Liver (tissue), 10 donors: ENCODE measurements around the gene SUMF2. TPM values are rescaled to one million over a fixed set of nuclear protein-coding genes. Genes with fewer than 3 reads are reported as not detected.

ENCODE experiments used
- DNase-seq: peaks from one replicate; pipeline ENCODE4 v3.0.0-alpha.2; 2017; ENCODE audit warnings: low spot score
- H3K27ac ChIP-seq, 2 donors: one replicate each; pipeline ENCODE4 v1.7.0; 2013; ENCODE audit warnings: inconsistent platforms in 2 of 2, low read length in 2 of 2, control low read depth in 1 of 2, low read depth in 1 of 2, mild to moderate bottlenecking in 1 of 2
- H3K27me3 ChIP-seq, 4 donors: one replicate each; pipeline versions ENCODE4 v1.6.1 to v1.7.0; 2013; ENCODE audit warnings: low read length in 3 of 4, inconsistent platforms in 1 of 4, mild to moderate bottlenecking in 1 of 4, moderate library complexity in 1 of 4; ENCODE audit not compliant: control insufficient read depth in 4 of 4, insufficient read depth in 4 of 4
- H3K36me3 ChIP-seq, 4 donors: one replicate each; pipeline versions ENCODE4 v1.6.1 to v1.7.0; 2013; ENCODE audit warnings: low read length in 3 of 4, mild to moderate bottlenecking in 3 of 4, low read depth in 1 of 4, moderate library complexity in 1 of 4; ENCODE audit not compliant: control insufficient read depth in 4 of 4, insufficient read depth in 3 of 4
- H3K4me1 ChIP-seq, 4 donors: one replicate each; pipeline versions ENCODE4 v1.6.1 to v1.7.0; 2013; ENCODE audit warnings: low read length in 3 of 4, mild to moderate bottlenecking in 3 of 4, moderate library complexity in 1 of 4; ENCODE audit not compliant: control insufficient read depth in 4 of 4, insufficient read depth in 4 of 4
- H3K4me3 ChIP-seq, 3 donors: one replicate each; pipeline versions ENCODE4 v1.6.1 to v1.7.0; 2013; ENCODE audit warnings: low read length in 3 of 3, control low read depth in 1 of 3, low read depth in 1 of 3, mild to moderate bottlenecking in 1 of 3
- H3K9ac ChIP-seq, 2 donors: one replicate each; pipeline ENCODE4 v1.7.0; 2013; ENCODE audit warnings: low read length in 2 of 2, mild to moderate bottlenecking in 2 of 2, moderate library complexity in 2 of 2, control low read depth in 1 of 2, low read depth in 1 of 2
- H3K9me3 ChIP-seq, 4 donors: one replicate each; pipeline versions ENCODE4 v1.6.1 to v1.7.0; 2013; ENCODE audit warnings: low read length in 3 of 4; ENCODE audit not compliant: control insufficient read depth in 4 of 4
- EGR1 ChIP-seq, 2 donors: IDR thresholded peaks; 2 replicates each; pipeline ENCODE4 v1.6.1; 2016 to 2018; ENCODE audit warnings: antibody characterized with exemption in 2 of 2, low read depth in 2 of 2
- FOXA2 ChIP-seq: IDR thresholded peaks from 2 replicates; pipeline ENCODE4 v1.6.1; 2016; ENCODE audit warnings: antibody characterized with exemption
- GABPA ChIP-seq, 2 donors: IDR thresholded peaks in 1 of 2; conservative IDR thresholded peaks in 1 of 2; 2 replicates each; pipeline ENCODE4 v1.6.1; 2016; ENCODE audit warnings: antibody characterized with exemption in 2 of 2, mild to moderate bottlenecking in 1 of 2, moderate library complexity in 1 of 2
- HNF4G ChIP-seq: IDR thresholded peaks from 2 replicates; pipeline ENCODE4 v1.6.1; 2016; ENCODE audit warnings: antibody characterized with exemption
- RXRA ChIP-seq, 2 donors: IDR thresholded peaks; 2 replicates each; pipeline ENCODE4 v1.6.1; 2017 to 2018; ENCODE audit warnings: antibody characterized with exemption in 2 of 2, mild to moderate bottlenecking in 1 of 2
- TAF1 ChIP-seq: conservative IDR thresholded peaks from 2 replicates; pipeline ENCODE4 v1.6.1; 2016; ENCODE audit warnings: antibody characterized with exemption, mild to moderate bottlenecking
- YY1 ChIP-seq: IDR thresholded peaks from 2 replicates; pipeline ENCODE4 v1.6.1; 2016; ENCODE audit warnings: antibody characterized with exemption, mild to moderate bottlenecking
- WGBS: extraction: QIAGEN DNeasy Blood & Tissue Kit; methylation state at CpG from one replicate; pipeline ENCODE4 v1.1.7; 2013; 5-methylcytosine and 5-hydroxymethylcytosine counted together
- polyA plus RNA-seq, 2 donors: library from polyadenylated mRNA; stranded (reverse) in 1 of 2; unstranded in 1 of 2; fragments of 200-250 nt in 1 of 2; fragments of >200 nt in 1 of 2; fragmentation: Nextera tagmentation in 1 of 2; extraction: Ambion mirVana in 1 of 2; gene quantifications; one replicate each; pipeline versions ENCODE4 v1.2.1 to v1.2.3, GENCODE V29; 2013 to 2015
- small RNA-seq: library from RNA; depleted of rRNA; stranded (forward); fragments of <200 nt; gene quantifications from one replicate; pipeline ENCODE3, GENCODE V24; 2014
- total RNA-seq, 2 donors: library from RNA; depleted of rRNA; stranded (reverse); fragments of >200 nt; gene quantifications; one replicate each; pipeline ENCODE4 v1.2.3, GENCODE V29; 2014
- TF ChIP-seq, protein P1 (sequence below): IDR thresholded peaks from 2 replicates; pipeline ENCODE4 v1.6.1; 2016; ENCODE audit warnings: antibody characterized with exemption, mild to moderate bottlenecking
- TF ChIP-seq, protein P2 (sequence below): IDR thresholded peaks from 2 replicates; pipeline ENCODE4 v1.6.1; 2016; ENCODE audit warnings: antibody characterized with exemption
- donor health status: healthy.
- donor health status: healthy.
- donor health status: healthy.
- donor health status: healthy.
- donor health status: healthy.

The SUMF2 gene
- total and polyA plus RNA-seq, 4 donors: 67.1 to 104 (median 74.8) TPM

DNA sequence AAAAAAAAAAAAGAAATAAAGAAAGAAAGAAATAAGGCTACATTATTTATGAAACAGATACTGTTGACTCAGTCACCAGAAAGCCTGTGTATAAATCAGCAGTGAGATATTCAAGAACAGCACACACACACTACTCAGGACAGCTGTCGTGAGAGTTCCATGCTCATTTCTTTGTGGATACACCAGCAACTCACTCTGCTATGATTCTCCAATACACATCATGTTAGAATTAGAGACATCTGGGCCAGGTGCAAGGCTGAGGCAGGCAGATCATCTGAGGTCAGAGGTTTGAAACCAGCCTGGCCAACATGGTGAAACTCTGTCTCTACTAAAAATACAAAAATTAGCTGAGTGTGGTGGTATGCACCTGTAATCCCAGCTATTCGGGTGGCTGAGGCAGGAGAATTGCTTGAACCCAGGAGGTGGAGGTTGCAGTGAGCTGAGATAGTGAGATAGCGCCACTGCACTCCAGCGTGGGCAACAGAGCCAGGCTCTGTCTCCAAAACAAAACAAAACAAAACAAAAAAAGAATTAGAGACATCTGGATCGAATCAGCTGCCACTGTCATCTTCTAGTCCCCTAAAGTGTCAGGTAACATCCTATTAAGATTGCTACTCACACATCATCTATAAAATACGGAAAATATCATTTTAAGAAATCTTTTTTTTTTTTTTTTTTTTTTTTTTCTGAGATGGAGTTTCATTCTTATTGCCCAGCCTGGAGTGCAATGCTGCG, 63.3 kb downstream of the SUMF2 start:
- no peaks in the 10 kb centered on the region for H3K27me3 ChIP-seq
- no peak for DNase-seq
- no peaks in the 10 kb centered on the region for H3K36me3 ChIP-seq
- H3K9ac ChIP-seq: no peak overlapping the region
- H3K4me1 ChIP-seq: peaks cover 0 to 6% (median under 1%) of the 10 kb centered on the region in 4 donors
- H3K9me3 ChIP-seq: no peaks in the 10 kb centered on the region
- H3K4me3 ChIP-seq: no peak overlapping the region
- no peak overlapping the region for H3K27ac ChIP-seq
- 84% methylated on average over 7 of the region's 7 CpGs for WGBS
- TF ChIP-seq YY1: no peak
- TF ChIP-seq RXRA (IDR thresholded peaks at IDR 0.05): no peak
- TF ChIP-seq EGR1 (IDR thresholded peaks at IDR 0.05; ENCODE audit: low read depth in 2 of 2): no peak
- no peak for TF ChIP-seq HNF4G
- TF ChIP-seq FOXA2: no peak
- TF ChIP-seq, protein P1, sequence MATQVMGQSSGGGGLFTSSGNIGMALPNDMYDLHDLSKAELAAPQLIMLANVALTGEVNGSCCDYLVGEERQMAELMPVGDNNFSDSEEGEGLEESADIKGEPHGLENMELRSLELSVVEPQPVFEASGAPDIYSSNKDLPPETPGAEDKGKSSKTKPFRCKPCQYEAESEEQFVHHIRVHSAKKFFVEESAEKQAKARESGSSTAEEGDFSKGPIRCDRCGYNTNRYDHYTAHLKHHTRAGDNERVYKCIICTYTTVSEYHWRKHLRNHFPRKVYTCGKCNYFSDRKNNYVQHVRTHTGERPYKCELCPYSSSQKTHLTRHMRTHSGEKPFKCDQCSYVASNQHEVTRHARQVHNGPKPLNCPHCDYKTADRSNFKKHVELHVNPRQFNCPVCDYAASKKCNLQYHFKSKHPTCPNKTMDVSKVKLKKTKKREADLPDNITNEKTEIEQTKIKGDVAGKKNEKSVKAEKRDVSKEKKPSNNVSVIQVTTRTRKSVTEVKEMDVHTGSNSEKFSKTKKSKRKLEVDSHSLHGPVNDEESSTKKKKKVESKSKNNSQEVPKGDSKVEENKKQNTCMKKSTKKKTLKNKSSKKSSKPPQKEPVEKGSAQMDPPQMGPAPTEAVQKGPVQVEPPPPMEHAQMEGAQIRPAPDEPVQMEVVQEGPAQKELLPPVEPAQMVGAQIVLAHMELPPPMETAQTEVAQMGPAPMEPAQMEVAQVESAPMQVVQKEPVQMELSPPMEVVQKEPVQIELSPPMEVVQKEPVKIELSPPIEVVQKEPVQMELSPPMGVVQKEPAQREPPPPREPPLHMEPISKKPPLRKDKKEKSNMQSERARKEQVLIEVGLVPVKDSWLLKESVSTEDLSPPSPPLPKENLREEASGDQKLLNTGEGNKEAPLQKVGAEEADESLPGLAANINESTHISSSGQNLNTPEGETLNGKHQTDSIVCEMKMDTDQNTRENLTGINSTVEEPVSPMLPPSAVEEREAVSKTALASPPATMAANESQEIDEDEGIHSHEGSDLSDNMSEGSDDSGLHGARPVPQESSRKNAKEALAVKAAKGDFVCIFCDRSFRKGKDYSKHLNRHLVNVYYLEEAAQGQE: no peak
- TF ChIP-seq, protein P2, sequence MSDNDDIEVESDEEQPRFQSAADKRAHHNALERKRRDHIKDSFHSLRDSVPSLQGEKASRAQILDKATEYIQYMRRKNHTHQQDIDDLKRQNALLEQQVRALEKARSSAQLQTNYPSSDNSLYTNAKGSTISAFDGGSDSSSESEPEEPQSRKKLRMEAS: no peak
- no peak for TF ChIP-seq TAF1
- no peak for TF ChIP-seq GABPA (IDR thresholded peaks at IDR 0.05 in 1 of 2, conservative IDR thresholded peaks at IDR 0.05 in 1 of 2)

Small RNA genes lying within 50 kb of the gene (small RNA-seq; reads per million reads assigned to genes)
- gene SNORA15 (0.07 reads per million), gene SNORA22B (0.15 reads per million)

Other genes with a start within 250 kb of the SUMF2 start
- gene SEPTIN14, start 201.5 kb upstream of the SUMF2 start, total RNA-seq: not detected
- not detected for gene SEPTIN14, start 201.5 kb upstream of the SUMF2 start, polyA plus RNA-seq
- 1 to 10 TPM; 1.6 to 3.9 TPM for gene ZNF713, start 176.8 kb upstream of the SUMF2 start, total RNA-seq
- under 1 TPM; 0.39 to 0.43 TPM for gene ZNF713, start 176.8 kb upstream of the SUMF2 start, polyA plus RNA-seq
- 10 to 100 TPM in 1 of 2 donors, 1 to 10 TPM in 1; 7.2 to 10.6 TPM for gene MRPS17, start 112.4 kb upstream of the SUMF2 start, total RNA-seq
- 10 to 100 TPM; 10.8 to 39.7 TPM for gene MRPS17, start 112.4 kb upstream of the SUMF2 start, polyA plus RNA-seq
- gene NIPSNAP2, start 99.7 kb upstream of the SUMF2 start, total RNA-seq: 10 to 100 TPM; 11.6 to 20.4 TPM
- gene NIPSNAP2, start 99.7 kb upstream of the SUMF2 start, polyA plus RNA-seq: 10 to 100 TPM in 1 of 2 donors, 1 to 10 TPM in 1; 6.0 to 11.9 TPM
- 10 to 100 TPM; 10.6 to 35.9 TPM for gene PSPH, start 12.8 kb upstream of the SUMF2 start, total RNA-seq
- 1 to 10 TPM; 5.5 to 7.4 TPM for gene PSPH, start 12.8 kb upstream of the SUMF2 start, polyA plus RNA-seq
- 10 to 100 TPM; 48.6 to 80.0 TPM for gene CCT6A, start 12.5 kb upstream of the SUMF2 start, total RNA-seq
- gene CCT6A, start 12.5 kb upstream of the SUMF2 start, polyA plus RNA-seq: 10 to 100 TPM; 44.6 to 49.5 TPM
- gene PHKG1, start 28.7 kb downstream of the SUMF2 start, total RNA-seq: 1 to 10 TPM in 1 of 2 donors, under 1 TPM in 1; 0.19 to 1.0 TPM
- gene PHKG1, start 28.7 kb downstream of the SUMF2 start, polyA plus RNA-seq: under 1 TPM; 0.18 to 0.30 TPM
- gene CHCHD2, start 42.2 kb downstream of the SUMF2 start, total RNA-seq: 100 to 1,000 TPM; 169 to 182 TPM
- 100 to 1,000 TPM; 322 to 356 TPM for gene CHCHD2, start 42.2 kb downstream of the SUMF2 start, polyA plus RNA-seq
- not detected for gene NUPR2, start 52.1 kb downstream of the SUMF2 start, total RNA-seq
- not detected for gene NUPR2, start 52.1 kb downstream of the SUMF2 start, polyA plus RNA-seq